Ramos (cell line): ENCODE data around the gene DUSP1.

ENCODE experiments used
- in situ Hi-C: fragments of 300-500 bp; cut with MboI; formaldehyde crosslinking; loops from one replicate; pipeline ENCODE4 v1.14.3; 2022; ENCODE audit warnings: low sequenced_read_pairs; ENCODE audit not compliant: unreplicated experiment

The DUSP1 gene

DNA sequence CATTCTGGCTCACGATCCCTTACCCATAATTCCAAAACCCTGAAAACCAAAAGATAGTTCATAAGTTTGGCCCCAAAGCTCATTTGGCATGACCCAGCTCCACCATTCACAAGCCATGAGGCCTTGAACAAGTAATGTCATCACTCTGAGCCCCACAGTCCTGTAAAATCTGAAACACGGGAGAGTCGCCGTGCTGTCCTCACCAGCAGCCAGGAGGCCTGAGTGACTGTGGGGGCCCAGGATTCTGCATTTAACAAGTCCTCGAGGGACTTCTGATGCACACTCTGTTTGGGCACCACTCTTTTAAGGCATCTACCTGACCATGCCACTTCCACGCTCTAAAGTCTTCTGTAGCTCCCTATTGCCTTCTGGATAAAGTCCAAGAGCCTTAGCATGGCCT is 40.8 kb downstream of the DUSP1 start:
- in situ Hi-C loops = no loop called here

DNA sequence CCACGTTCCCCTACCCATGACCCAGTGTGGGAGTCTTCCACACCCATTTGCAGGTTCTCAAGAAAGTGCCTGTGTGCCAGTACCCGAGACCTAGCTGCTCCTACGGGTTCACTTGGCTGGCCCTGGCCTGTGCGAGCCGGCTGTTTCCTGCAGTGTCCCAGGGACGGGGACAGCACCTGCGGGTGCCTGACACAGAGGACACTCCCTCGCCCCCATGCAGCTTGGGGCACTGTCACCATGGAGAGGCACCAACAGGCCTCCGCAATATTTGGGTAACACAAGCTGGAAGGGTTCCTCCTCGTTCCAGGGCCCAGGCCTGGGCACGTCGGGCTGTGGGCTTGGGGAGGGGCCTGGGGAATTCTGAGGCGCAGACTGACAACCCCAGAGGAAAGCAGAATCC is 41.4 kb downstream of the DUSP1 start:
- in situ Hi-C loops = no loop called here

DNA sequence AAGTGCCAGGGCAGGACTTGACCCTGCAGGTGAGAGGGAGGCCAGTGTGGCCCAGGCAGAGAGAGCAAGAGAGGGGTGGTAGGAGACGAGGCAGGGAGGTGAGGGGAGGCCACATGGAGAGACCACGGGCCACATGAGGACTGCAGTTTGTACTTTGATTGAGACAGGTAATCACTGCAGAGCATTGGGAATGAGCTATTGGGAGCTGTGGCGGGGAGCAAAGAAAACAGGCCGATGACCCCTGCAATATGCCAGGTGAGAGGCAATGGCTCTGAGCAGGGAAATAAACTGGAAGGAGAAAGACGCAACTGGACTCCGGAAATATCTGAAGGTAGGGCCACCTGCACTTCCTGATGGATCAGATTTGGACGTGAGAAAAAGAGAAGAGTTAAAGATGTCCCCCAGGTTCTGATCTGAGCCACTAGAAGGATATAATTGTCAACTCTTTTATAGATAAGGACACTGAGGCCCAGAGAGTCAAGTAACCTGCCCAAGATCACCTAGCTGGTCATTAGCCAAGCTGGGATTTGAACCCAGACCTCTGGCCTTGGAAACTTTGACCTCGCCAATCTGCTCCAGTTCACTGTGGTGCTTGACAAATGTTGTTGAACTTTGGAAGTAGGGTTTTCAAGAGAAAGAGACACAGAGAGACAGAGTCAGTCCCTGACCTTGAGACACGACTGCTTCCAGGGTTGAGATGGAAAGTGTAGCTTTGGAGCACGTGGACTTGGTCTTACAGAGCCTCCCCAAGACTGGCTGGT is 42.3 kb downstream of the DUSP1 start:
- in situ Hi-C loops = no loop called here

DNA sequence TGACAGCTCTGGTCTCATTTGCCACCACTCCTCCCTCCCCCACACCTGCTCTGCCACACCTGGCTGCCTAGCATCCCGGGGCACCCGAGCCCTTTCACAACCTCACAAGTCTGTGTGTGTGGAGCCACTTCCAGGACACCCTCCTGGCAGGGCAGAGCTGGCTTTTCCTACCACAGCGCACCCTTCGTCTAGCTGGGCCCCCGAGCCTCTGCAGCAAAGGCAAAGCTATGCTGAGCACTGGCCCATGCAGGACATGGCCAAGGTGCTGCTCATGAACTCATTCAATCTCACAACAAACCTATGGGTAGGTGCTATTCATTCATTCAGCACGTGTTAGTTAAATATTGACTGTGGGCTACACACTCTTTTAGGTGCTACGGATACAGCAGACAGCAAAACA is 43.4 kb downstream of the DUSP1 start:
- in situ Hi-C loops = no loop called here

DNA sequence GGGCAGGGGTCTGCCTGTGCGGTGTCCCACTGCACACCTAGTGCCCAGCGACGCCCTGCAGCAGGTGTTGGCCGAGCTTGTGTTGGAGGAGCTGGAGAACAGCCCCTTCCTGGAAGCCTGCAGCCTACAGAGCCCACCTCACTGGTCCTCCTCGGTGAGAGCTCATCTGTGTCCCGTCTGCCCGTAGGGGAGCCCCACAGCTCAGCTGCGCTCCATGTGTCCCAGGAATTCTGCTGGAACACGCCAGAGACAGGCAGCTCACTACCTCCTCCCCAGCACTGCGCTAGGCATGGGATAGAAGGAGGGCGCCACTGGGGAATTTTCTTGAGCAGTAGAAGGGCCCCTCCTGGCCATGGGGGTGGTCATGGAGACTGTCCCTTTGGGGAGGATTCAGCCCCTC is 44.0 kb downstream of the DUSP1 start:
- in situ Hi-C loops = no loop called here

DNA sequence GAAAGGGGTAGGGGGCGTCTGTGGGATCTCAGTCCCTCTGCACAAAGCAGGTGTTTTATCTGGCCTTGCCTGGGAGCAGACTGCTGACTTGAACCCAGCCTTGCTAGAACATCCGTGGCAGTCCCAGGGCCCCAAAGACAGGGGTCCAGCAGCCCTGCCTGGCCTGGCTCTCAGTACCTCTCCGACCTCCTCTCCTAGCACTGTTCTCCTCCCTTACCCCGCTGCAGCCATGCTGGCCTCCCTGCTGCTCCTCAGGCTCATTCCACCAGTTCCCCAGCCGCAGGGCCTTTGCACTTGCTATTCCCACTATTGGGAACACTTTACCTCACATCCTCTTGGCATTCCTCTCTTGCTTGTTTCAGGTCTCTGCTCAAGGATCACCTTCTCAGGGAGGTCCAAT is 45.2 kb downstream of the DUSP1 start:
- in situ Hi-C loops = no loop called here

DNA sequence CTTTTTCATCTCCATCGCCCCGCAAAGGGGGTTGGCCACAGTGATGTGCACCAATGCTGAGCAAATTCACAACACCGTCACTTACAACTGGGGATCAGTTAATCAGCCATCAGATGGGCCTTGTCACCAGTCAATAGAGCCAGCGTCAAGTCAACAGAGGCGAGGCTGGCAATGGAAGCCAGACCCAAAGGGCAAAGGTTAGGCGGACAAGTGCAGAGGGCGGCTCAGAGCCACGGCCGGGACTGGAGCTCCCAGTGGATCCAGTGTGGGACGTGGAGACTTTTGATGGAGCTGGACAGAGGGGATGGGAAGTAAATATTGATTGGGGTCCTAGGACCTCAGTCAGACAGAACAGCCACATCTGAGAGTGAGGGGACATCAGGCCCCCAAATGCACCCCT is 45.7 kb downstream of the DUSP1 start:
- in situ Hi-C loops = no loop called here

DNA sequence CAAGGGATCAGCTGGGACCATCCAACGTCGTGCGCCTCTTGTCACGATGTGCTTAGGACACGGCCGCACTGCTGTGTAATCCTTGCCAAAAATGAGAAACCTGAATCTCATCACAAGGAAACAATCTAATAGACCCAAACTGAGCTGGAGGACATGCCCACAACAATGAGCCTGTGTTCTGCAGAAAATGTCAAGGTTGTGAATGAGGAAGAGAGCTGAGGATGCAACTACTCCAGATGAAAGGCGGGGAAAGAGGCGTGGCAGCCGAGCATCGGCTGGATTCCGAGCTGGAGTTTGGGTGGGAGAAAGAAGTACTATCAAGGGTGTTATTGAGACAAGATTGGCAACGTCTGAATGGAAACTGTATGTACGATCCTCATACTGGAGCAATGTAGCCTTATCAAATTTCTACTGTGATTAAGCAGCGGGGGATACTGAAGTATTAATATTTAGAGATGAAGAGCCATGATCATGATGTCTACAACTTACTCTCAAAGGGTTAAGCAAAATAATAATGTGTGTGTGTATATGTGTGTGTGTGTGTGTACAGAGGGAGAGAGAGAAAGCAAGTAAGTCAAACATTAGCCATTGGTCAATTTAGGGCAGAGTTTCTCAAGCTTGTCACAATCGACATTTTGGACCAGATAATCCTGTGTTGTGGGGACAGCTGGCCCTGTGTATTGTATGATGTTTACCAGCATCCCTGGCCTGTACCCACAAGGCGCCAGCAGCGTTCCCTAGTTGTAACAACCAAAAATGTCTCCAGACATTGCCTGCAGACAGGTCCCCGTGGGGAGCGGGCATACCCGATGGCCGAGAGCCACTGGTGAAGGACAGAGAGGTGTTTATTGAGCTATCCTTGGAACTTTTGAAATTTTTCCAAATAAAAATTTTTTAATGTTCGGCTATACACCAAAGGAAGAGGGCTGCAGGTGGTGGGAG is 46.5 kb downstream of the DUSP1 start:
- in situ Hi-C loops = loop anchor here (25.0 kb wide), 2 partner anchors 463 to 613 kb away; partner anchors contain the start of gene STC2

DNA sequence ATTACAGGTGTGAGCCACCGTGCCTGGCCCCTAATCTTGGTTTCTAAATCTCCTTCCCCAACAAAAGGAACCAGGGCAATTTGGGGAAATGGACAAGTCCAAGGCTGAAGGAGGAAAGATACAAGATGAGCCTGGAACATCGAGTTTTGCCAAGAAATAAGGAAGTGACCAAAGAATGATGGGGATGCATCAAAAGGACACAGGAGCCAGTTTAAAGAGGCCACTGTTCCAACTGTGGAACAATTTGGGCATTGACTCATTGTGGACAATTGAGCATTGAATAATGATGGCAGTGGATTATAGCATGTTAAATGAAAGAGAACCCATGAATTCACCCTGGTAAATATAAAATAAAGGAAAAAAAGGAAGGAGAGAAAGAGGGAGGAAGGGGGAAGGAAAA is 47.5 kb downstream of the DUSP1 start:
- in situ Hi-C loops = loop anchor here (25.0 kb wide), 2 partner anchors 464 to 614 kb away; partner anchors contain the start of gene STC2

DNA sequence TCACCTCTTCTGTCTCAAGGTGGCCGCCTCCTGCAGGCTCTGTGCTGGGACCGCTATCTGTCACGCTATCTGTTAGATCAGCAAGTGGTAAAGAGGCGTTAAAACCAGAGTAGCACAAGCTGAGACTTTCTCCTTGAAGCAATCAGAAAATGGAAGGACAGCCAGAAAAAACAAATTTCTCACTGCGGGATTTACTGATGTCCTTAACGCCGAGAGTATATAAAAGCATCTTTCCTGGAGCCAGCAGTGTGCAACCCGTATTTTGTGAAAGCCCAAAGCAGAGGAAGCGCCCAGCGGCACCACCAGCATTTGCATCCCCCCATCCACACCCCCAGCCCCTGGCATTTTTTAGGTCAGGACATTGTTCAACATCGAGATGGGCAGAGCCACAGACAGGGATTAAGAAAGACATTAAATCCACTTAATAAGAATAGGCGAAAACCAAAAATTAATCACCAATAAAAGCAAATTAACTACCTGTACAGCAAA is 48.6 kb downstream of the DUSP1 start:
- in situ Hi-C loops = loop anchor here (25.0 kb wide), 2 partner anchors 465 to 615 kb away; partner anchors contain the start of gene STC2

DNA sequence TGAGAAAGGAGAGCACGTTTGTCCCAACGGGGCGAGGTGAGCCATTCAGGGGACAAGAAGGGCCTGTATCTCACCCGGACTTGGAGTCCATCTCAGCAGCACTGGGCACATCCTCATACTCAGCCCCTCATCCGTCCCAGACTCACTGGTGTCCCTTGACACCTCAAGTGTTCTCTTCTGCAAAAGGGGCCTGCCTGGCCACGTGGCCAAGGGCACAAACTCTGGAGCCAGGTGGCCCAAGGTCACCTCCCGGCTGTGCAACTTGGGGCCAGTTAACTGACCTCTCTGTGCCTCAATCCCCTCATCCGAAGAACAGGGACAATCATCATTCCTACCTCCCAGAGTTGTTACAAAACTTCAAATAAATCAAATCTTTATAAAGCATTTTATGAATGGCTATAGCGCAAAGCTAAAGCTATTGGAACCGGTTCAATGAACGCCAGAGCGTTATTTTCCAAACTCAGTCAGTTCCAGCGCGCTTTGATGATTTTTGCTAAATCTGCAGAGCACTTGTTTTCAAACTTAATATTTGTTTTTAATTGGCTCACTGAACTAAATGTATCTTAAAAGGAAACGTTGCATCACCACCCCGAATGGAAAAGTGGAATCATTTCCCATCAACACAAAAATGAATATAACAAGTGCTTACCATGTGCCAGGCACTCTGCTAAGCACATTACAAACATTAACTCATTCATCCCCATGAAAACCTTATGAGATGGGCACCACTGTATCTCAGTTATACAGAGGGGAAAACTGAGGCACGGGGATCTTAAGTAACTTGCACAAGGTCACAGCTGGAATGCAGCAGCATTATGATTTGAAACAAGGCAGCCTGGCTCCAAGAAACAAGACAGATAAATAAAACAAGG is 49.3 kb downstream of the DUSP1 start:
- in situ Hi-C loops = loop anchor here (25.0 kb wide), 2 partner anchors 466 to 616 kb away; partner anchors contain the start of gene STC2

DNA sequence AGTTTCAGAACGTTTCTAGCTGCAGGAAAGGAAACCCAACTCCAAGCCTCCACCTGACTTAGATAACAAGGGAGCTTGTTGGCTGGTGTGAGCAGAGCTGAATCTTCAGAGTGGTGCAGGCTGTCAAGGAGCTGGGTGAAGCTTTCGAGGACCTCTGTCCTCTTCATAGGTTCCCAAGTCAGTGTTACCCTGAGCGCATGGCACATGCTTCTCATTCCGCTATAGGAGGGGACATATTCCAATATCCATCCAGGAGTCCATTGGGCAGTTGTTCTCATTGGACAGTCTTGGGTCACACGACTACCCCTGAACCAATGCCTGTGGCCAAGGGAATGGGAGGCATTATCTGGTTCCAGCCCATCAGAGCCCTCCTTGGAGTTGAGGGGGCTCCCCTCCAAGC is 50.3 kb downstream of the DUSP1 start:
- in situ Hi-C loops = loop anchor here (25.0 kb wide), 2 partner anchors 467 to 617 kb away; partner anchors contain the start of gene STC2

DNA sequence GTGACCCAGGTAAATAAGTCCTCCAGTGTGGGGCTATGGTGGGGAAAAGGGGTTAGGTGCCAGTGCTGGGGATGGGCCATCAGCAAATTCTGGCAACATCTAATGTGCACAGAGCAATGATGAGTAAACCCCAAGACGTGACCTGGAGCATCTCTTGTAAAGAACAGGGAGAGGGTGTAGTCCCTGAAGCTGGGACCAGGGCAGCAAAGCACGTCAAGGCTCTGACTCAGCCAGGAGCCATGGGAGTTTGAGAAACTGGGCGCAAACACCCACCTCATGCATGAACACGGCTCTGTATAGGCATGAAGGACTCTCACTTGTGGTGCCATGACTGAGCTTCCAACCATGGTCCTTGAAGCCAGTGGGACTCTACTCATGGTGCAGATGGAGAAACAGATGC is 51.8 kb downstream of the DUSP1 start:
- in situ Hi-C loops = loop anchor here (5.0 to 25.0 kb wide), 3 partner anchors 213 to 618 kb away; partner anchors contain the start of gene STC2

DNA sequence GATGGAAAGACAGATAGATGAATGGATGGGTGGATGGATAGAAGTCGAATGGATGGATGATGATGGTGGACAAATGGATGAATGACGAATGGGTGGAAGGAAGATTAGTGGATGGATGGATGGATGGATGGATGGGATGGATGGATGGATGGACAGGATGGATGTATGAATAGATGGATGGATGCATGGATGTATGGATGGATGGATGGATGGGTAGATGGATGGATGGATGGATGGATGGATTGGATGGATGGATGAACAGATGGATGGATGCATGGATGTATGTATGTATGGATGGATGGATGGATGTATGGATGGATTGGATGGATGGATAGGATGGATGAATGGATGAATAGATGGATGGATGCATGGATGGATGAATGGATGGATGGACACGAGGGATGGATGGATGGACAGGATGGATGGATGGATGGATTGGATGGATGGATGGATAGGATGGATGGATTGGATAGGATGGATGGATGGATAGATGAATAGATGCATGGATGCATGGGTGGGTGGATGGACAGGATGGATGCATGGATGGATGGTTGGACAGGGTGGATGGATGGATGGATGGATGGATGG is 52.4 kb downstream of the DUSP1 start:
- in situ Hi-C loops = loop anchor here (5.0 to 25.0 kb wide), 3 partner anchors 214 to 619 kb away; partner anchors contain the start of gene STC2
